Activated CD4-positive, alpha-beta T cell treated with anti-CD3 and anti-CD28 coated beads, Interleukin-2, Interleukin-4, amounts not matched to agents 100 ng/mL and 50 ng/mL, durations not matched to agents 16 hours and 8 hours (primary cell): Measurements from ENCODE around the gene PDCD7.
"Not testable (repeated sequence)": the region's sequence is repeated elsewhere in the genome, so short reads cannot be mapped to it uniquely, and the experiment has no call there.

Source experiments
- DNase-seq: peaks from one replicate; pipeline ENCODE4 v3.0.0-alpha.2; 2020; ENCODE audit warnings: low spot score

Gene PDCD7

DNA sequence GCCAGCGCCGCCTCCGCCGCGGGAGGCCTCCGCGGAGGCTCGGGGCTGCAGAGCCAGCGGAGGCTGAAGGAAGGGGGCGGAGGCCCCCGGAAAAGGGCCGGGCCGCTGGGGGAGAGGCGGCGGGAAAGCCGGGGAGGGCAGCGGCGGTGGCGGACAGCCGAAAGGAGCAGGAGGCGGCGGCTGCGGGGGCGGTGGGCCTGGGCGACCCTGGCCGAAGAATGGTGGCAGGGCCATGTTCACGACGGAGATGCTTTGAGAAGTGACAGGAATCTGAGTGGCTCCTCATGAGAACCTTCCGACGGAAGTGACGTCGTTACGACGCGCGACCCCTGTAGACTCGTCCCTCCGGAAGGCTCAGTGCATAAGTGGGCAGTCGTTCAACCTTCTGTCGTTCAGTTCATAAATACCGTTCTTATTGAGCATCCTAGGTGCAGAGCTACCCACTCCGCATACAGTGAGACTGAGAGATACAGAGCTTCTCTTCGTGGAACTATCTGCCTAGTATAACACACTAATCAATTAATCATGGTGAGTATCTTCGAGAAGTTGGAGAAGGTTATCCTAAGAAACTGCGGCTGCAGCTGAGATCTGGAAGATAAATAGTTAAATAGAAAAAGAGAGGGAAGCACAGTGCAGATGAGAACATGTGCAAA lies at the start of gene PDCD7:
Gene PDCD7, minus strand, starts transcription at position 261 of the 653 bp plus-strand sequence. Its CDS starts 27 bp downstream, at position 234.
- DNase-seq, result peak; percentile 91

- no peak for DNase-seq
Measured at GRCh38 chr15:65182538-65182937, 48.9 kb upstream of the PDCD7 start.

GRCh38 chr15:65181582-65182353 lies 48.2 kb upstream of the PDCD7 start:
- DNase-seq, result not testable (repeated sequence)

- DNase-seq, result no peak
Measured at GRCh38 chr15:65180167-65180566, 46.6 kb upstream of the PDCD7 start.

DNA sequence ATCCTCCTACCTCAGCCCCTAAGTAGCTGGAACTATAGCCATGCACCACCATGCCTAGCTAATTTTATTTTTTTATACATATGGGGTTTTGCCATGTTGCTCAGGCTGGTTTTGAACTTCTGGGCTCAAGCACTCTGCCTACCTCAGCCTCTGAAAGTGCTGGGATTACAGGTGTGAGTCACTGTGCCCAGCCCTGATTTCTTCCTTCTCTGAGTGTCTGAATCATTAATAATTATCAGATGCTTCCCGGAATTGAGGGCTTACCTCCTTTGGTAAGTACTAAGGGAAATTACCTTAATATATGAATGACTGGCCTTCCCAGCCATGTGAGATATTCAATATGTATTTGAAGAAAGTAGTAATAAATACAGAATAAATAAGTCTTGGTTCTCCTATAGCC lies 44.3 kb upstream of the PDCD7 start:
- no peak for DNase-seq

DNA sequence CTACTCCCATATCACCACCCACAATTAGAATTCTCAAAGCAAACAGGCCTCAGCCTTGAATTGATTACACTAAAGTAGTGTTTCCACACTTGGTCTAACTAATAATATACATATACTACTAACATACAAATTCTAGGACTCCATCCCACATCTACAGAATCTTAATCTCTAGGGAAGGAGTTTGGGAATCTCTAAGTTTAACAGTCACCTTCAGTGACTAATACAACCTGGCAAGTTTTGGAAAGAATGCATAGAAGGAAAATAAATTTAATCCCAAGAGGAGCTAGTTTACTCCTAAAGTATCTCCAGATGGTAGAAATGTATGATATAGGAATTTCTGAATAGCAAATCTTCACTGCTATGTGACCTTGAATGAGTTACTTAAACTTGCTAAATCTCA lies 42.4 kb upstream of the PDCD7 start:
- no peak for DNase-seq

GRCh38 chr15:65175511-65175910 lies 41.9 kb upstream of the PDCD7 start:
- no peak for DNase-seq

- no peak for DNase-seq
Measured at GRCh38 chr15:65174509-65174908, 40.9 kb upstream of the PDCD7 start.

DNA sequence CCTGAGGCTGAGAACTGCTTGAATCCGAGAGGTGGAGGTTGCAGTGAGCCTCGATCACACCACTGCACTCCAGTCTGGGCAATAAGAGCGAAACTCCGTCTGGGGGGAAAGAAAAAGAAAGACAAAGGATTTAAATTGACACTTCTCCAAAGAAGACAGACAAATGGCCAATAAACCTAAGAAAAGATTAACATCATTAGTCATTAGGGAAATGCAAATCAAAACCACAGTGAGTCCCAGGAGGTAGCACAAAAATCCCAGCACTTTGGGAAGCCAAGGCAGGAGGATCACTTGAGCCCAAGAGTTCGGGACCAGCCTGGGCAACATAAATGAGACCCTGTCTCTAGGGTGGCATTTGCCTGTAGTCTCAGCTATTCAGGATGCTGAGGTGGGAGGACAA lies 38.9 kb upstream of the PDCD7 start:
- DNase-seq, result no peak

GRCh38 chr15:65171428-65171827 lies 37.8 kb upstream of the PDCD7 start:
- DNase-seq, result no peak

GRCh38 chr15:65165875-65166274 lies 32.3 kb upstream of the PDCD7 start:
- DNase-seq, result no peak

DNA sequence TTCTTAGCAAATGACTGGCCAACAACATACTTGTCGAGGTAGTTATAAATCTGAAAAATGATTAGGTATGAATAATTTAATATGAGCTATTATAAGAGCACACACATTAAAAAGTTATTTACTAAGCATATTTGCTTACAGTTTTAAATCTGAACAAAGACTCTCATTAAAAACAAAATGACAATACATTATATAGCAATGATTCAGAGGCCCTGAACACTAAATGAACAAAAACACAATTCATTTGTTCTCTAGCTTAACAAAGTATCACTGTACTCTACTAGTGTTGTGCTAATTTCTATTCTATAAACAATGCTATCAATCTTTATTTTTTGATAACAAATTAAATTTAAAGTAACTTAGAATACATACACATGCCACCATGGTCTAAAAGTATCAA lies 30.5 kb upstream of the PDCD7 start:
- DNase-seq, result no peak

- no peak for DNase-seq
Measured at GRCh38 chr15:65163041-65163440, 29.4 kb upstream of the PDCD7 start.

DNA sequence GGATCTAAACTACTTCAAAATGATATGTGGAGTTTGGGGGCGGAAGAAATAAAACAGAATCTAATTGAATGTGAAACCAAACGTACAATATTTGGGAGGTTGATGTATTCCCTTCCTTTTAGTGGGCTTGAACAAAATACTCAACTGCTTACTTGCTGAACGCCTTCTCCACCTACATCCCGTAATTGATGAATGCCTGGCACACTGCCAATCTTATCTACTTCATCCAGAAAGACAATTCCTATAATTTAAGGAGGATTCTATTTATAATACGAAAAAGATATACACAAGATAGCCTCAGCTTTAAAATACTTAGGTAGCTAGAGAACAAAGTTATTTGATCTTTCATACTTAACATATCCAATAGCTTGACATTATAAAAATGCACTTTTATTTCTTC lies 23.1 kb upstream of the PDCD7 start:
- no peak for DNase-seq

GRCh38 chr15:65154720-65155119 lies 21.1 kb upstream of the PDCD7 start:
- DNase-seq, result no peak

DNA sequence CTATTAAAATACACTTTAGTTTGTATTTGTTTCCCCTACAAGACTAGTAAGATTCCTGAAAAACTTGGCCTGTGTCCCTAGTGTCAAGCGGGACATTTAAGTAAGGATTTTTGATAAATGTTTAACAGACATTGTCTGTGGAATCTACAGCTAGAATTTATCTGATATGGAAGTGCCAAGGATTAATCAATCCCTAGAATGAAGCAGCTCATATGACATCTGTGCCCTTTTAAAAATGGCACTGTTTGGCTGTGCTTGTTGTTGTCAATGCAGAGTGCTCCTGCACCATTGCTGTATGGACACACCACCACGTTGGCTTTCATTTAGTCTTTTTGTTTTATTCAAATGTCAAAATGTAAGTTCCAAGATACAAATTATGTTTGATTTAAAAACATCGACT lies 14.3 kb upstream of the PDCD7 start:
- no peak for DNase-seq

GRCh38 chr15:65146438-65146837 lies 12.8 kb upstream of the PDCD7 start:
- no peak for DNase-seq

GRCh38 chr15:65138631-65139030 lies 5.0 kb upstream of the PDCD7 start:
- not testable (repeated sequence) for DNase-seq

- DNase-seq, result not testable (repeated sequence)
Measured at GRCh38 chr15:65137893-65138292, 4.3 kb upstream of the PDCD7 start.

DNA sequence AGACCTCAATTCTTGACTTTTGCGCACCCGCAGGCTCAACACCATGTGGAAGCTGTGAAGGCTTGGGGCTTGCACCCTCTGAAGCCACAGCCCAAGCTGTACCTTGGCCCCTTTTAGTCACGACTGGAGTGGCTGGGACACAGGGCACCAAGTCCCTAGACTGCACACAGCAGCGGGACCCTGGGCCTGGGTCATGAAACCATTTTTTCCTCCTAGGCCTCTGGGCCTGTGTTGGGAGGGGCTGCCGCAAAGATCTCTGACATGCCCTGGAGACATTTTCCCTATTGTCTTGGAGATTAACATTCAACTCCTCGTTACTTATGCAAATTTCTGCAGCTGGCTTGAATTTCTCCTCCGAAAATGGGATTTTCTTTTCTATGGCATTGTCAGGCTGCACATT lies 3.5 kb upstream of the PDCD7 start:
- not testable (repeated sequence) for DNase-seq

- DNase-seq, result no peak
Measured at GRCh38 chr15:65134538-65134937, 930 bp upstream of the PDCD7 start.

- DNase-seq, result peak; percentile 17
Measured at GRCh38 chr15:65132878-65133547, 595 bp downstream of the PDCD7 start.

GRCh38 chr15:65130941-65131340 lies 2.7 kb downstream of the PDCD7 start:
- peak; percentile 7 for DNase-seq
